T-helper 1 cell (primary cell): ENCODE results near the gene DNAJC15.
A peak's percentile ranks its signal among the peaks of the same experiment; 100 is the strongest.
"Not testable (repeated sequence)": the region's sequence is repeated elsewhere in the genome, so short reads cannot be mapped to it uniquely, and the experiment has no call there.

Source experiments
- DNase-seq, 5 donors: peaks; one replicate each; pipeline ENCODE4 v3.0.0-alpha.2; 2012 to 2020
- total RNA-seq, 4 donors: gene quantifications; one replicate each; lab custom pipeline; 2026; lab: John Stamatoyannopoulos, UW

DNAJC15 gene
- total RNA-seq, result 8.7 to 28.5 (median 23.0) reads per million in 4 donors

- DNase-seq, result peak; percentile 51 to 86 (median 66)
Observed at GRCh38 chr13:43023289-43023963, at the start of gene DNAJC15. Gene DNAJC15 (plus strand): TSS chr13:43023586. CDS start chr13:43023627, 41 bp downstream.

DNA sequence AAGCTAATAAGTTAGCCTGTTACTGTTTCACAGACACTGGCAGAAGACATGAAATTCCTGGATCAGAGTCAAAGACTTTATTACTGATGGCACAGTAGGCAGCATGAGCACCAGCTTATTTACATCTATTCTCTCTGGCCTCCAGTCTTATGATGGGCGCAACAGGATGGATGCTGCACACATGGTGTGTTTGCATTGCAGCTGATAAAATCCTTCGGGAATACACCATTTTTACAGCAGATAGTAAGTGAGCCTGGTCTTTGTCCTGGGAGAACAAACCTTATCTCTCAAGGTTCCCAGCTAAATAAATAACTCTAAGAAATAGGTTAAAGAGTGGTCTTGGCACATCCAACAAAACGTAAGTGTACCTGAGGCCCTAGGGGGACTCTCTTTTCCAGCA is 47.3 kb upstream of the DNAJC15 start:
- DNase-seq, result no peak

DNA sequence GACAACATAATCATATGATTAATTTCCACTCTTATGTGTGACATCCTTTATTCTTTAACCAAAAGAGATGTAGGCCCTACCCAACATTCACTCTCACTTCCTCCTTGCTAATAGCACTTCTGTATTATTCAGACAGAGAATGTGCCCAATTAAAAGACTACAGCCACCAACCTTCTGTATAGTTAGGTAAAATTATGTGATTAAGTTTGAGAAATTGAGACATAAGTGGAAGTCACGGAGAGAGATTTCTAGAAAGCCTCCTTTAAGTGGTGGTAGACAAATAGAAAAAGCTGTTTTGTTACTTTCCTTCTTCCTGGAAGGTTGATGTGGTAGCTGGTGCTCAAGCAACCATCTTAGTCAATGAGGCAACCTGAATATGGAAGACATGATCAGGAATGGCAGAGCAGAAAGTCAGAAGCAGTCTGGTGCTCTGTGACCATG is 46.1 kb upstream of the DNAJC15 start:
- DNase-seq, result no peak

GRCh38 chr13:42981317-42981716 is 42.1 kb upstream of the DNAJC15 start:
- DNase-seq, result no peak

DNA sequence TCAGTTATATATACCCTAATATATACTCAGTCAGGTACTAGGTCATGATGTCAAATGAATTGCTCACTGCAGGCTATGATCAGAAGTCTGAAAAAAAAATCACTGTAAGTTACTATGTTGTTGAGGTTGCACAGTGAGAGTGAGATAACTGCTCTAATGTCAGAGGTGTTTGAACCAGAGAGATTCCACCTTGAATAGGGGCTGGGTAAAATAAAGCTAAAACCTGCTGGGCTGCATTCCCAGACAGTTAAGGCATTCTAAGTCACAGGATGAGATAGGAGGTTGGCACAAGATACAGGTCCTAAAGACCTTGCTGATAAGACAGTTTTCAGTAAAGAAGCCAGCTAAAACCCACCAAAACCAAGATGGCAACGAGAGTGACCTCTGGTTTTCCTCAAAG is 41.5 kb upstream of the DNAJC15 start:
- no peak for DNase-seq

DNA sequence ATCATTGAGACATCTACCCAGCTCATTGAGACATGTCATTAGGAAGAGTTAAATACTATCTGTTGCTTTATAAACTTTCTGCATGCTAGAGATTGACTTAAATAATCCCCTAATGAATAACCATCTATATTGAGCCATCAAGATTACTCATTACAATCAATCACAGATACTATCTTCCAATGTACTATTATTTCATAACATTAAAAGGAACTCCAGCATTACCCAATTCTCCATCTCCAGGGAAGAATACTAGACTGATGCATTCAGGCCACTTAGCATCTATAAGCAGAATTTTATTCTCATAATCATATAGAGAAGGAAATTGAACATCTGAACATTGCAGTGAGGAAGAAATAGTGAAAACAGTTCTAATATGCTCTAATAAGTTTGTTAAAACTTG is 39.4 kb upstream of the DNAJC15 start:
- no peak for DNase-seq

DNA sequence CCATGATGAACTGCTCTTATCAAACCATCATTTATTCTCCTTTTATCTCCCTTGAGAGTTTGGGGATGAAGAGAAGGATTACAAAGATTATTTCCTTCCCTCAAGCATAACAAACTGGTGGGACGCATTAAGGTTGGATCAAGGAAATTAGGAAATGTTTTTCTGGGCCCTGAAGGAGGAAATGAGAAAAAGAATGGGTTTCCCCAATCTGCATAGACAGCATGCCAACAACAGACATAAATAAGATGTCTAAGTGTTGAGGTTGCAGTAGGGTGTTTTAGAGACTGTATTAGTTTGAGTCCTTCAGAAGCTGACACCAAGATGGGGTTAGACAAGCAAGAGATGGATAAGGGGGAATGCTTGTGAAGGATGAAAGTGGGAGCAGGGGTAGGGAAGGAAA is 38.7 kb upstream of the DNAJC15 start:
- no peak for DNase-seq

DNA sequence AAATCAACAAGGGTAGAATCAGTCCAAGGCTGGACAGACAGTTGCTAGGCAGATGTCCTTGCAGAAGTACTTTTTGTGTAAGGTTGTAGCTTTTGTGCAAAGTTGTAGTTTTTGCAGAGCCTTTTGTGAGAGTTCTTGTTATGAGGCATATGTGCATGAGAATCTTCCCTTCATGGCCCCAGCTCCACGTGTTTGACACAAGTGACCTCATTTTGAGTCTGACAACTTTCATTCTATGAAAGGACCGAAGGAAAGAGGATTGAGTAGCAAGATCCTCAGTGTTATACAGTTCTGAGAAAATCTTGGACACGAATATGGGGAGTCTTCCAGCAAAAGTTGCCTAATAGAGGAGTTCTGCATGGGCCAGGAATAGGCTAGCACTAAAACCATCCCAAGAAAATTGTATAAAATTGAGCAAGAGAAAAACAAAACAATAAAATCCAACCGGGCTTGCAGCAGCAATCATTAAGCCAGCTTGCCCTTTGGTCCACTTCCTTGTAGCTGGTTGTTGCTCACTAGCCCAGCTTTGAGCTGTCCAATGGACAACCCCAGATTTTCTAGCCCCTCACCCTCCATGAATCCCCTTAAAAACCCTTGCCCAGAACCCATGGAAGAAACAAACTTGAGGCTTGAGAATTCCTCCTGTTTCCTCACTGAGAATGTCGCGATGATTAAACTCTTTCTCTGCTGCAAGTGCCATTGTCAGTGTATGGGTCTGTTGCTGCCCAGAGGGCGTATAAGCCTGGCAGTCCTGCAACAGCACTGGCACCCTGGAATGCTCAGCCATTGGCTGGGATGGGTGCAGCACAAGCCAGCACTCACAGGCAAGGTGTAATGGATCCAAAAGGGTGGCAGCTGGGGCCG is 37.8 kb upstream of the DNAJC15 start:
- DNase-seq, result no peak

- DNase-seq, result no peak
Observed at GRCh38 chr13:42986176-42986574, 37.2 kb upstream of the DNAJC15 start.

DNA sequence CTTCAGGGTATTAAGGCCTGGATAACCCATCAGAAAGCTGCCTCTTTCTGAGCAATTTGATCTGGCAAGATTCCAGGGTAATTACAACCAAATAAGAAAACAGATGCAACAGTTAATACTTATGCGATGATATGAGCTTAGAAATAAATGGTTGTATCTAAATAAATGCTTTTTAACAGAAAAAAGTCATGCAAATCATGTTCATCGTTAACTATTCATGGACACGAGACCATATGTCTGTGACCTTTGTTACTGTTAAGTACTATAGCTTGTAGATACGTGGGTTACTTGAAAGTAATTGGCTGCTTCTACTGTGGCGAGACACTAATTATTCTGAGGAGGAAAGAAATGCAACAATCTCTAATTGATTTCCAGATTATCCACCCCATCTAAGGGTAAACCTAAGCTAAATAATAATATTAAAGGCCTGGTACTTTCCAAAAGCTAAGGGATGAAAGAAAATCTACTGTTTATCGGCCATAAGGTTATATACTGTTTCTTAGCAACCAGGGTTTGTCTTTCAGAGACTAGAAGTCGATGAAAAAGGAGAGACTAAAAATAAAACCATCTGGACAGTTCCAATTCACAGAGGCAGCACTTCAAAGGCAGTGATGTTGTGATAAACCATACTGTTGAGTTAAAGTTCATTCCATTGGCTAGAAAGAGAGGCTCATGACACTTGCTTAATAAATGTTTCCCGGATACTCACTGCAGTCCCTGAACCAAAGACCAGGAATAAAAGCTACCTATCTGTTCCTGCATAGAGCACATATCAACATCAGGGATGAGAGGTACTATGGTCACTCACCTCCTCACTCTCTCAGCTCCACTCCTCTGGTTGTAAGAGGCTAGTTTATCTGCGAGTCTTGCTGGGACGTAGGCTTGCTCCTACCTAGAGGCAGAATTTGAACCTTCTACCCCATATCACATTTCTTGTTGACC is 32.8 kb upstream of the DNAJC15 start:
- DNase-seq, result peak in 1 of 5 donors; percentile 11

- DNase-seq, result not testable (repeated sequence)
Observed at GRCh38 chr13:42991233-42991897, 32.0 kb upstream of the DNAJC15 start.

DNA sequence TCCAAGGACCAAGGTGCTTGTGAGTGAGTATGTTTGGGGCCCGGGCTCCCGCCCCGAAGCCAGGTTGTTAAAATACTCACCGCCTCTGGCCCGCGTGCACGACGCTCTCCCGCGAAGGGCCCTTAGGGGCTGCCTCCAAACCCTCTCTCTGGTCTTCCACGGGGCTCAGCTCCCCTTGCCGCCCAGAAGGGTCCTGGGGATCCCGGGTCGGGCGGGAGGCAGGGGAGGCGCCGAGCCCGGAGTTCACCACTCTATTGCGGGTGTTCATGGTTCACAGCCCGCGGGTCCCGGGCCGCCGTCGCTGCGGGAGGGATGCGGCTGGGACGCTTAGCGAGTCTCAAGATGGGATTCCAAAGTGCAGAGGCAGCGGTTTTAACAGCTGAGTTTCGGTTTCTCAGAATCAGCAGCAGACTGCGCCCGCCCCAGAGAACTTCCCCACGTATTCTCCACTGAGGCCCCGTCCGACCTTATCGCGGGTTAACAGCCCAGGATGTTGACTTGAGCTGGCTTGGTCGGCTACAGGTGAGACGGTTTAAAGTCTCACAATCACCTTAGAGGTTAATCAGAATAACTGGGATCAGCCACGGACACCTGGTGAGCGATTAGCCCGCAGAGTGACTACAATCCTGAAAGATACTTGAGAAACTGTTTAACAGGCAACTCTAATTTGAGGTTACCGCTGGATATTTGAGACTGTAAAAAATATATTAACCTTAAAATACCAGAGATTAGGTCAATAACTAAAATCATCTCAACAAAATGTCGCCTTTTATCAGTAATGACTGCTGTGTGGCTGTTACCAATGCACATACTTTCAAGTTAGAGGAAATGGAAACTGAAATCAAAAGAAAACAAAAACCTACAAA is 31.3 kb upstream of the DNAJC15 start, which contains the start of gene EPSTI1:
Gene EPSTI1, minus strand, starts transcription at position 344 of the 866 bp plus-strand sequence. Its CDS starts 76 bp downstream, at position 268.
- peak; percentile 45 to 86 (median 58) for DNase-seq

GRCh38 chr13:42992764-42993122 is 30.6 kb upstream of the DNAJC15 start:
- DNase-seq, result no peak

DNA sequence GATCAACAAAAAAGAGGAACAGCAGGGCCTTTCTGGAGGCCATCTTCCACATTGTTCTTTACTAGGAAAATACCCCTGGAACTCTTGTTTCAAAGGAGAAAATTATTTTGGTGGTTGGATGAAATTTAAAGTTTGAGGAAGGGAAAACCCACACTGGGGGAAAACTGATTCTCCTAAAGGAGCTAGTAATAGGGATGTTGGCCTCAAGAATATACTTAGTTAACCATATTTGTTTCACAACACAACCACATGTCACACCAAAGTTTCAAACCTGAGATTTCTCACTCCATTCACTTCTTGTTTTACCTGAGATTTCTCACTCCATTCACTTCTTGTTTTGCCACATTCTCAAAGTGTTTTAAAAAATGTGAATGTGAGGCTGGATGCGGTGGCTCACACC is 28.5 kb upstream of the DNAJC15 start:
- DNase-seq, result no peak

GRCh38 chr13:42996584-42996983 is 26.8 kb upstream of the DNAJC15 start:
- peak in 1 of 5 donors; percentile 72 for DNase-seq

- peak in 1 of 5 donors; percentile 17 for DNase-seq
Observed at GRCh38 chr13:42997381-42997780, 26.0 kb upstream of the DNAJC15 start.

- DNase-seq, result no peak
Observed at GRCh38 chr13:42999491-42999890, 23.9 kb upstream of the DNAJC15 start.

DNA sequence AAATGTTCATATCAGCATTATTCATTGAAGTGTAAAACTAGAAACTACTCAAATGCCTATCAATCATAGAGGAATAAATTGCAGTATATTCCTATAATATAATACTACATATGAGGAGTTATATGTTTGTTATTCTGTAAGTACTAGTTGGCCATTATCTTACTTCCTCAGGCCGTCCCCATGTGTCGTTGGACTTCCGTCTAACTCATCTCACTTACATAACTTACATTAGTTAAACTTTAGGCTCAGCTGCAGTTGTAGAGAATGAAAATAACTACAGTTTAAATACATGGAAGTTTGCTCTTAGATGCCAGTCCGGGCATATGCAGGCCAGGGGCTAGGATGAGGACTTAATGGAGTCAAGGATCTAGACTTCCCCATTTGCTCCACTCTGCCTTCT is 22.7 kb upstream of the DNAJC15 start:
- no peak for DNase-seq

DNA sequence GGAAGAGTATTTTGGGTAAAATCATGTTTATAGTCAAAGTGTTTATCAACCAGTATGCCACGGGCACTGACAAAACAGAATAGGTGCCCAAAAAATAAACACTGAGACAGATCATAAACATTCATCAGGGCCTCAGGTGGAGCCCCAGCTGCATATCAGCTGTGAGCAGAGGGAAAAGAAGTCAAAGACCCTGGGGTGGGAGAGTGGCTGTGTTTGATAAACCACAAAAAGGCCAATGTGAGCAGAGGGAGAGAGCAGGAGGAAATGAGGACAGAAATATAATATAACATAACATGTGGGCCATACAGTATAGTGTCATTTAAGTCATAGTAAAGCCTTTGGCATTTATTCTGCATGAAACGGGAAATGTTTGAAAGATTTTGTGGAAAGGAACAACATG is 21.4 kb upstream of the DNAJC15 start:
- no peak for DNase-seq

- no peak for DNase-seq
Observed at GRCh38 chr13:43003010-43003409, 20.4 kb upstream of the DNAJC15 start.

DNA sequence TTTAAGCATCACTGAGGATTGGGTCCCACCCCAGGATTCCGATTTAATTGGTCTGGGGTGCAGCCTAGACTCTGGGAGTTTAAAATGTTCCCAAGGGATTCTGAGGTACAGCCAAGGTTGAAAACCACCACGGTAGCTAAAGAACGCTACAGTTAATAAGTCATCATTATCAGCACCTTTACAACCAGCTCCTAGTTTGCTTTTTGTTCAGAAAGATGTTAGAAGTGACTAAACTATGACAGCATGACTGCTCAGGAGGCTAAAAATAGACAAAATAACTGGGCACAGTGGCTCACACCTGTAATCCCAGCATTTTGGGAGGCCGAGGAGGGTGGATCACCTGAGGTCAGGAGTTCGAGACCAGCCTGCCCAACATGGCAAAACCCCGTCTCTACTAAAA is 19.7 kb upstream of the DNAJC15 start:
- DNase-seq, result no peak
